GM12875 (cell line): ENCODE measurements around the gene DOCK11.

Experiments used
- H3K4me3 ChIP-seq: one replicate; pipeline ENCODE4 v1.5.1; 2011; ENCODE audit warnings: low read depth, low read length, control low read depth
- TF ChIP-seq, protein P1 (sequence below): IDR thresholded peaks from 2 replicates; pipeline ENCODE4 v1.5.1; 2011; ENCODE audit warnings: low read depth, mild to moderate bottlenecking, control low read depth, inconsistent platforms, low read length, moderate library complexity, borderline replicate concordance; ENCODE audit not compliant: insufficient read depth

The DOCK11 gene

DNA sequence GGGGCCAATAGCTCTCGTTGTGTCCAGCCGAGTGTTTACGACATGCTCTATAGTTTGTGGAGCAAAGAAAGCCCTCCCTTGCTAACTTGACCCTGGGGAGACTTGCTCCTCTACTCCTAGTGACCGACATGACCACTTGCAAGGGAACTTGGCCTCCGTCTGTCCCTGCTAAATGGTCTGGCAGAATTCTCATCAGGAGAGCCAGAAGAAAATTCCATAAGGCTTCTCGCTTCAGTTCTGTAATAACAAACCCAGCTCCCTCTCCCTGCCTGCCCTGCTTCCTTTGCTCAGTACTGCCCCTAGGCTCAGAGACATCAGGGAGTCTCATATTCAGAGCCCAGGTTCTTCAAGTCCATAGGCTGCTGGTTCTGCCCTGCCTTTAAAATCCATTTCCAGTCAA is 13.0 kb downstream of the DOCK11 start:
- TF ChIP-seq, protein P1, sequence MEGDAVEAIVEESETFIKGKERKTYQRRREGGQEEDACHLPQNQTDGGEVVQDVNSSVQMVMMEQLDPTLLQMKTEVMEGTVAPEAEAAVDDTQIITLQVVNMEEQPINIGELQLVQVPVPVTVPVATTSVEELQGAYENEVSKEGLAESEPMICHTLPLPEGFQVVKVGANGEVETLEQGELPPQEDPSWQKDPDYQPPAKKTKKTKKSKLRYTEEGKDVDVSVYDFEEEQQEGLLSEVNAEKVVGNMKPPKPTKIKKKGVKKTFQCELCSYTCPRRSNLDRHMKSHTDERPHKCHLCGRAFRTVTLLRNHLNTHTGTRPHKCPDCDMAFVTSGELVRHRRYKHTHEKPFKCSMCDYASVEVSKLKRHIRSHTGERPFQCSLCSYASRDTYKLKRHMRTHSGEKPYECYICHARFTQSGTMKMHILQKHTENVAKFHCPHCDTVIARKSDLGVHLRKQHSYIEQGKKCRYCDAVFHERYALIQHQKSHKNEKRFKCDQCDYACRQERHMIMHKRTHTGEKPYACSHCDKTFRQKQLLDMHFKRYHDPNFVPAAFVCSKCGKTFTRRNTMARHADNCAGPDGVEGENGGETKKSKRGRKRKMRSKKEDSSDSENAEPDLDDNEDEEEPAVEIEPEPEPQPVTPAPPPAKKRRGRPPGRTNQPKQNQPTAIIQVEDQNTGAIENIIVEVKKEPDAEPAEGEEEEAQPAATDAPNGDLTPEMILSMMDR: no peak

DNA sequence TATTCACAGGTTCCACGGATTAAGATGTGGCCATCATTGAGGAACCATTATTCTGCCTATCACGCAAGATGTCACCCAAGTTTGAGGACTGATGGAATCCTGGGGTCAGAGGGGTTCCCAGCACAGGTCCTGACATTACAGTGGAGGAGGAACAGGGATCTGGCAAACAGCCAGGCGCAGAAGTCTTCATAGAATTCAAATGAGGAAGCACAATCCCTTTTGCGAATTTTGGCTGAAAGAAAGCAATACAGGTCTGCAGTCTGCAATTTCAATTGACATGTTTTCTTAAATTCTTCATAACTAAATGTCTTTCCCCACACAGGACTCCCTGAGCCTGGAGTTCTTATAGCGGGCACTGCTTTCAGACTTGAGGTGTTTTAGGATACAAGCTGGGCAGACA is 14.5 kb downstream of the DOCK11 start:
- TF ChIP-seq, protein P1: no peak
- no peak overlapping the region for H3K4me3 ChIP-seq

More for the DNA sequence above, 13.0 kb downstream of the DOCK11 start:
- H3K4me3 ChIP-seq: no peak overlapping the region

DNA sequence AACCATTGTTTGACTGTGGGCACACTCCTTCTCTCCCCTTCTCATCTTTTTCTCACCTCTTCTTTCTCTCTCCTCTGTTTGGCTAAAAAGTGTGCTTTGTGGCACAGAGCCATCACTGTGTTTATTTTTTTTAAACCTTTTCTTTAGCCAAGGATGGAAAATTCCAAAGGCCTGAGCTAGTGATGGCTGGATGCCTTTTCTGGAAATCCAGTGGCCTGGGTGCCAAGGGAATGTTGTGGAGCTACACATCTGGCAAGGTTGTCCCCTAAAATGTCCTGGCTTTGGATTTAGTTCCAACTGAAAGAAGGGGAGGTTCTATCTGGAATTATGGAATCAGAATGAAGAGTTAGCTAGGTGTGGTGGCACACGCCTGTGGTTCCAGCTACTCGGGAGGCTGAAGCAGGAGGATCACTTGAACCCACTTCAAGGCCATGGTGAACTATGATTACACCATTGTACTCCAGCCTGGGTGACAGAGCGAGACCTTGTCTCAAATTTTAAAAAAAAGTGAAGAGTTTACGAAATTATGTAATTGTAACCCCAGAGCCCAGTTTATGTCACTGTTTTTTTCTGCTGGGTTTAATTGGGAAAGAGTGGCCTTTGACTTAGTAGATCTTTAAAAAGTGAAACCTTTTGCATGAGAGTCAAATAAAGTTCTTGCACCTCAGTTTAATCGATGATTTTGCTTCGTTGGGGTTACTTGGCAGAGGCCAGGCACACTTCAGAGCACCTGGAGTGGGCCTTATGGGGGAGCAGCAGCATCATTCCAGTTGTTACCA is 17.7 kb downstream of the DOCK11 start:
- no peak overlapping the region for H3K4me3 ChIP-seq
- TF ChIP-seq, protein P1: no peak

DNA sequence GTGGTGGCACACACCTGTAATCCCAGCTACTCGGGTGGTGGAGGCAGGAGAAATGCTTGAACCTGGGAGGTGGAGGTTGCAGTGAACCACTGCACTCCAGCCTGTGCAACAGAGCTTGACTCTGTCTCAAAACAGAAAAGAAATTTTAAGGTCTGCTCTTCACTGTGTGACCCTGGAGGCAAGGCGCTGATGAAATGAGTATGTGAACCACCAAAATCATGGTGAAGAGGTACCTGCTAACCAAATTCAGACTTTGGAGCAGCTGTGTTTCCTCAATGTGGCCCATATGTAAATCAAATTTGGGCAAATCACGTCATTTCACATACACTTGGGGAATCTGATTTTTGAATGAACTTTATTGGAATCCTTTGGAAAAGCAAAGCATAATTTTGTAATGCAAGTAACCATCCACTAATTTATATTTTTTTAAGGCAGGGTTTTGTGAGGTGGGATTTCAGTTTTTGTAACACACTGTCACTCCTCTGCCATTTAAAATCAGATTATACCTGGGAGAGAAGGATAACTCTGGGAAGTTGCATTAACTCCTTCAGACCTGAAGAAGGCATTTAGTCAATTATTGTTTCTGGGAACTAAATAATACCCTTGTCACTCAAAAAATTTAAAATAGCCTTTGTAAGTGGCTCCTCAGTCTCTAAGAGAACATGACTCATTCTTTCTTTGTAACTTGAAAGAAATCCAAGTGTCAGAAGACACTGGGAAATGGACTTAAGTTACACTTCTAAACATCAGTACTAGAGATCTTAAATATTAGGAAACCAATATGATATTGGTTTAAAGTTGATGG is 24.0 kb downstream of the DOCK11 start:
- TF ChIP-seq, protein P1: no peak
- no peak overlapping the region for H3K4me3 ChIP-seq

DNA sequence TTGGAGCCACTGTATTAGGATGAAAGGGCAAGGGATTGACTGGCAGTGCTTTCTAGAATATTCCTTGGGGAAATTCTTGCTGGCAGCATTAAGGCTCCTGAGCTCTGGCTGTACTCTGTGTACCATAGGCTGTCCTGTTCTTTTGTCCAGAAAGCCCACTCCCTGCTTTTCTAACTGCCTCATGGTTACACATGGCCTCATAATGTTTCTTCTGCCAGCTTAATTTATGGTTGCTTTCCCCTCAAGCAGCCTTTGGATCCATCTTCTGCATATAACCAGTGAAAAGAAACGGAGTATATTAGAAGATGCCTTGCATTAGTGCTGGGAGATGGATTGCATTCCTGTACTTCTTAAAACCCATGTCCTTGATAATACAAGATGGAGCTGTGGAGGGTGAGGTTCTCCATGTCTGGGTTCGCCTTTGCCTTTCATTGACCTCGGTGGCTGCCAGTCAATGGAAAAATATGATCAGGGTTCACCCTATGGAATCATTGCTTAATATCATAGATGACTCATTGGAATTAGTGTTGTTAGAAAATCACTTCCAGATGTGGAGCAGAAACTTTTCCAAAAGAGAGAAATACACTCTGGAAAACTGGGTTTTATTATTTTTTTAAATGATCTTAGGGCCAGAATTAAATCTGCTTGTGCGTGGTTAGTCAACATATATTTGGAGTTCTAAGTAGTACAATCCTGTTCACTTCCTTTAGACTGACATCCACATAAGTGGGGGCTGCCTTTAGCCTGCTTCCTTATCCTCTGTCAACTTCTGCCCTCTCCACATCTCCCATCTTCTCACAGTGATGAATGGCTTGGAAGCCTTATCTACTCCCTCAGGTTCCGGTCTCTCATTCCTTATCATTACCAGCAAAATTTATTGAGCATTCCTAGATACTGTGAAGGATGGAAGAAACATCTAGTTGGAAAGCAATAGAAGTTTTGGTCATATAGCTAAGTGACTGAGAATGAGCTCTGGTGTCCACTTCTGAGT is 24.9 kb downstream of the DOCK11 start:
- TF ChIP-seq, protein P1: no peak
- H3K4me3 ChIP-seq: no peak overlapping the region

DNA sequence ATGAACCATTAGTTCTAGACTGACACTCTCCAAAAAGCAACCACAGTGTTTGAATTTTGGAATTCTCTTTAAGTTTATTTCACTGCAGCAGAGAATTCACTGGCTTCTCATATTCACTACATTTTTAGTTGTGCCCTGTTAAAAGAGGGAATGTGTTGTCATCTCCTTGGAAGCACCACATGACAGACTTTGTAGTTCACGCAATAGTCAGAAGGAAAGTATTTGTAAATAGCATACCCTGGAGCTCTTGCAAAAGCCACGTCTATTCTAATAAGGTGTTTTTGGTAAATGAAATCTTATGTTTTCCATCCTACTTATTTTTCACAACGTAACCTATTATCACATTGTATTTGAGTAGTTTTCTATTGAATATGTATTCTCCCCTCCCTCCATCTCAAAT is 25.8 kb downstream of the DOCK11 start:
- H3K4me3 ChIP-seq: no peak overlapping the region
- TF ChIP-seq, protein P1: no peak
